Measurements from ENCODE around the gene SSPN.

DNA sequence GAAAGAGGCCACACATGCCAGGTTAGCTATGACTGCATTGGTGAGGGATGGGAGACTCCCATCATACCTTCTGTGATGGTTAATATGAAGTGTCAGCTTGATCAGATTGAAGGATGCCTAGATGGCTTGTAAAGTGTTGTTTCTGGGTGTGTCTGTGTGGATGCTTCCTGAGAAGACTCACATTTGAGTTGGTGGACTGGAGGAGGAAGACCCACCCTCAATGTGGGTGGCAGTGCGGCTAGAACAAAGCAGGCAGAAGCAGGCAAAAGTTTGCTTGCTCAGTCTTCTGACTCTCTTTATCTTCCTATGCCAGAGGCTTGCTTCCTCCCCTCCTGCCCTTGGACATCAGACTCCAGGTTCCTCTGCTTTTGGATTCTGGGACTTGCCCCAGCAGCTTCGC lies 88.2 kb downstream of the SSPN start:
- TF ChIP-seq, protein P1, sequence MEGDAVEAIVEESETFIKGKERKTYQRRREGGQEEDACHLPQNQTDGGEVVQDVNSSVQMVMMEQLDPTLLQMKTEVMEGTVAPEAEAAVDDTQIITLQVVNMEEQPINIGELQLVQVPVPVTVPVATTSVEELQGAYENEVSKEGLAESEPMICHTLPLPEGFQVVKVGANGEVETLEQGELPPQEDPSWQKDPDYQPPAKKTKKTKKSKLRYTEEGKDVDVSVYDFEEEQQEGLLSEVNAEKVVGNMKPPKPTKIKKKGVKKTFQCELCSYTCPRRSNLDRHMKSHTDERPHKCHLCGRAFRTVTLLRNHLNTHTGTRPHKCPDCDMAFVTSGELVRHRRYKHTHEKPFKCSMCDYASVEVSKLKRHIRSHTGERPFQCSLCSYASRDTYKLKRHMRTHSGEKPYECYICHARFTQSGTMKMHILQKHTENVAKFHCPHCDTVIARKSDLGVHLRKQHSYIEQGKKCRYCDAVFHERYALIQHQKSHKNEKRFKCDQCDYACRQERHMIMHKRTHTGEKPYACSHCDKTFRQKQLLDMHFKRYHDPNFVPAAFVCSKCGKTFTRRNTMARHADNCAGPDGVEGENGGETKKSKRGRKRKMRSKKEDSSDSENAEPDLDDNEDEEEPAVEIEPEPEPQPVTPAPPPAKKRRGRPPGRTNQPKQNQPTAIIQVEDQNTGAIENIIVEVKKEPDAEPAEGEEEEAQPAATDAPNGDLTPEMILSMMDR (IDR thresholded peaks at IDR 0.05), result no peak
- TF ChIP-seq ZFX (IDR thresholded peaks at IDR 0.05; ENCODE audit: borderline replicate concordance), result no peak

Measured in 22Rv1 (cell line).